Choroid plexus epithelial cell (primary cell): ENCODE measurements around the gene VPS29.
"Not testable (repeated sequence)": the region's sequence is repeated elsewhere in the genome, so short reads cannot be mapped to it uniquely, and the experiment has no call there.

Source experiments
- DNase-seq: peaks from one replicate; pipeline ENCODE4 v3.0.0-alpha.2; 2010; ENCODE audit warnings: low read depth
- H3K4me3 ChIP-seq: 2 replicates; pipeline ENCODE4 v1.5.1; 2011; ENCODE audit warnings: low read depth, mild to moderate bottlenecking, control low read depth, low read length, moderate library complexity
- TF ChIP-seq, protein P1 (sequence below): conservative IDR thresholded peaks from 2 replicates; pipeline ENCODE4 v1.5.1; 2011; ENCODE audit warnings: low read depth, mild to moderate bottlenecking, control low read depth, inconsistent platforms, low read length, moderate library complexity

Gene VPS29

DNA sequence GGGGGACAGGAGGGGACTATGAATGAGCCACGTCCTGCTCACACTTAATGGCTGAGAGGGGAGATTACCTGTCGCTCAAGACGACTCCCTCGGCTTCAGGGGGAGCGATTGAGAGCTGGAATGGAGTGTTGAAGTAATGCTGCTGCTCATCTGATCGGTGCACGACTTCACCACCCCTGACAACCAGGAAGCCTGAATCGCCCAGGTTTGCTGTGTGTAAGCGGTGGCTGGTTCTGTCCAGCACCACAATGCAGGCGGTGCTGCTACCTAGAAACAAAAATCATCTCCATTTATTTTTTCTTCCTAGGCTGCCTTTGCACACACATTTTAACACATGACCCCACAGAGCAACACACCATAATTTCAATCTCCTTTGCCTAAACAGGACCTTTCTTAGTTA, 43.9 kb upstream of the VPS29 start:
- peak; percentile 37 for DNase-seq
- TF ChIP-seq, protein P1, sequence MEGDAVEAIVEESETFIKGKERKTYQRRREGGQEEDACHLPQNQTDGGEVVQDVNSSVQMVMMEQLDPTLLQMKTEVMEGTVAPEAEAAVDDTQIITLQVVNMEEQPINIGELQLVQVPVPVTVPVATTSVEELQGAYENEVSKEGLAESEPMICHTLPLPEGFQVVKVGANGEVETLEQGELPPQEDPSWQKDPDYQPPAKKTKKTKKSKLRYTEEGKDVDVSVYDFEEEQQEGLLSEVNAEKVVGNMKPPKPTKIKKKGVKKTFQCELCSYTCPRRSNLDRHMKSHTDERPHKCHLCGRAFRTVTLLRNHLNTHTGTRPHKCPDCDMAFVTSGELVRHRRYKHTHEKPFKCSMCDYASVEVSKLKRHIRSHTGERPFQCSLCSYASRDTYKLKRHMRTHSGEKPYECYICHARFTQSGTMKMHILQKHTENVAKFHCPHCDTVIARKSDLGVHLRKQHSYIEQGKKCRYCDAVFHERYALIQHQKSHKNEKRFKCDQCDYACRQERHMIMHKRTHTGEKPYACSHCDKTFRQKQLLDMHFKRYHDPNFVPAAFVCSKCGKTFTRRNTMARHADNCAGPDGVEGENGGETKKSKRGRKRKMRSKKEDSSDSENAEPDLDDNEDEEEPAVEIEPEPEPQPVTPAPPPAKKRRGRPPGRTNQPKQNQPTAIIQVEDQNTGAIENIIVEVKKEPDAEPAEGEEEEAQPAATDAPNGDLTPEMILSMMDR, result no peak
- no peak overlapping the region for H3K4me3 ChIP-seq

DNA sequence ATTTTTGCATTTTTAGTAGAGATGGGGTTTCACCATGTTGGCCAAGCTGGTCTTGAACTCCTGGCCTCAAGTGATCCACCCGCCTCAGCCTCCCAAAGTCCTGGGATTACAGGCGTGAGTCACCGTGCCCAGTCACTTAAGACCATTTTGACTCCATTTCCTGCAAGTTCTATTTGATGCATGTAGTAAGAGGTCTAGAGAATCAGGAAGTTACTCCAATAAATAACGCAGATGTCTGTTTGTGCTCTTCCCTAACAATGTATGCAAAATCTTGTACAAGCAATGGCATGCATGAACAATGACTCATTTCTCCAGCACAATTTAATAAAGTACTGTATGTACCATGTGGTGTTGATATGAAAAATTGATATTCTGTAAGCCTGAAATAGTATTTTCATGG, 43.3 kb upstream of the VPS29 start:
- peak; percentile 90 for DNase-seq

DNA sequence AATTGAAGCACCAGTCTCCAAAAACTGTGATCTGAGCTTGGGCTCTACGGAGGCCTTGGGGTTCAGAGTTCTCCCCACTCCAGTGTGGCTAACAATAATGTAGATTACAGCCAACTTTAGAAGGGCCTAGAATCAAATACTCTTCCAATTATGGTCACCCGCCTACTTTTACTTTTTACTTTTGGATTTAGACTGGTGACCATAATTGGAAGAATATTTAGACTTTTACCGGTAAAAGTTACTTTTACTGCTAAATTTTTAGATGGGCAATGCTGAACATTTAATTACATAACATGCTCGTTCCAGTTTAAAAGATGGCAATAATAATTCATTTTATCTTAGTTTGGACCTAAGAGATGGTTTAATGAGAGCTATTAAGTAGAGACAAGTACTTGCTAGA, 42.1 kb upstream of the VPS29 start:
- TF ChIP-seq, protein P1, result no peak
- no peak overlapping the region for H3K4me3 ChIP-seq
- DNase-seq, result no peak

More for the DNA sequence above, 43.3 kb upstream of the VPS29 start:
- H3K4me3 ChIP-seq, result not testable (repeated sequence)

DNA sequence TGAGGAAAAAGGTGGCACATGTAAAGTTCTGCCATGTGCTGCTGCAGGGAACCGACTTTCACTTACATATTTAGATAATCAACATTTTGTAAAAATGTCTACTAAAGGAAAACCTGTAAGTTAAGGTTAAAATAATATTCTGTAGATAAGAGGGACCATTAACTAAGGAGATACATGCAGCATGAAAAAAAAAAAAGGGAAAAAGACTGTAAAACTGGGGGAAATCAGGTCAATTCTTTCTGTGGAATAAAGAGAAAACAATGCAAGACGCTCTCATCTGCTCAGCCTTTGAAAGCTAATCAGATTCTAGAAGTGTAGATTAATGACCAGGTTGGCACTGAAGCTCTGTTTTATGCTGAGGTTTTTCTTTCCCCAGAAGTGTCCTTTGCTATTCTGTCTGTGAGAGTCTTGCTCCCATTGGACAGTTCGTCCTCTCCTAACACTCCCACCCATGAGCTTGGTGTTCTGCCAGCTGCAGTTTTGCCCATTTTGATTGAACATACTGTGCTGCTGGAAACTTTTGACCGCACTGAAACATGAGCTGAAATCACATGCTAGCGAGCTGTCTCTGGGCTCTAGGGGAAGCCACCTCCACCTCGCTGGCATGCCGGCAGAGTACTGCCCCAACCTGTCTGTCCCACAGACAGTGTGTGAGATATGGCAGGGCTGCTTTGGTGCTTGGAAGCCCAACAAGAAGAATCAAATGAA, 41.5 kb upstream of the VPS29 start:
- no peak overlapping the region for H3K4me3 ChIP-seq
- TF ChIP-seq, protein P1, result no peak
- peak; percentile 97 for DNase-seq

DNA sequence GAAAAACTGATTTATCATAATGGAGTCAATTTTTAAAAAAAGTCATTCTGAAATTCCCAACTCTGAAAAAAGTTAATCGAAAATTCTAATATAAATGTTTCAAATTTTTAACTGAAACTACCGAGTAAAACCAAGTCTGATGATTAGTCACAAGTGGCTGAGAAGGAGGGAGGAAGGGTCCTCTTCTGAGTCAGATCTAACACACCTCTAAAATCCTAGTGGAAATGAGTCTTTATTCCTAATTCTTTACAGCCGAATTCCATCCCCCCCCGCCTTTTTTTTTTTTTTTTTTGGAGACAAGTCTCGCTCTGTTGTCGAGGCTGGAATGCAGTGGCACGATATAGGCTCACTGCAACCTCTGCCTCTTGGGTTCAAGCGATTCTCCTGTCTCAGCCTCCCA, 38.1 kb upstream of the VPS29 start:
- TF ChIP-seq, protein P1, result no peak
- H3K4me3 ChIP-seq, result no peak overlapping the region
- no peak for DNase-seq

DNA sequence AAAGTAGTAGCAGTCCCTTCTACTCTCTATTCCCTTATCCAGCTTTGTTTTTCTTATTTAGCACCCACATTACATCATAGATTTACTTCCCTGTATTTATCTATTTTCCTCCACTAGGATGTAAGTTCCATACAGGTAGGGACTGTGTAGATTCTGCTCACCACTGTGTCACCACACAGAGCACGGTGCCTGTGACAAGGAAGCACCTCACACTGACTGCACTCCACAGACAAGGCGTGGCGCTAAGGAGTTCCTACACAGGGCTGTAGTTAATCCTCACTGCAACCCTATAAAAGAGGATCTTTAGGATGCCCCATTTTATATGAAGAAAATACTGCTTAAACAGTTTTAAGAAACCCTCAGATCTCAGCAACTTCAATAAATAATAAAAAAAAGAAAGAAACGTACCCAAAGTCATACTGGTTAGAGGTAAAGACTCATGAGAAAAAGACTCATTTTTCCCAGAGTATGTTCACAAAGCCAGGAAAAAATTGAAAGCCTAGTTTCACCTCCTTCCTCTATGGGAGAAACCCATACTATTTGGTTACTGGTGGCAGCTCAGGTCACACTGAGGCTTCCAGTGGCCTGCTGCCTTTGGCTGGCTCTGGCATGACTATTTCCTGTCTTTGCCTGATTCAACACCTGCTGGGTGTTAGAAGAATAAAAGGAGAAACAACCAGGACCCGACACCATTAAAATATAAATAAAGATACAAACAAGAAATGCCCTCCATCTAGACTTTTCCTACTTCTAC, 37.1 kb upstream of the VPS29 start:
- DNase-seq, result no peak
- no peak overlapping the region for H3K4me3 ChIP-seq
- TF ChIP-seq, protein P1, result no peak

DNA sequence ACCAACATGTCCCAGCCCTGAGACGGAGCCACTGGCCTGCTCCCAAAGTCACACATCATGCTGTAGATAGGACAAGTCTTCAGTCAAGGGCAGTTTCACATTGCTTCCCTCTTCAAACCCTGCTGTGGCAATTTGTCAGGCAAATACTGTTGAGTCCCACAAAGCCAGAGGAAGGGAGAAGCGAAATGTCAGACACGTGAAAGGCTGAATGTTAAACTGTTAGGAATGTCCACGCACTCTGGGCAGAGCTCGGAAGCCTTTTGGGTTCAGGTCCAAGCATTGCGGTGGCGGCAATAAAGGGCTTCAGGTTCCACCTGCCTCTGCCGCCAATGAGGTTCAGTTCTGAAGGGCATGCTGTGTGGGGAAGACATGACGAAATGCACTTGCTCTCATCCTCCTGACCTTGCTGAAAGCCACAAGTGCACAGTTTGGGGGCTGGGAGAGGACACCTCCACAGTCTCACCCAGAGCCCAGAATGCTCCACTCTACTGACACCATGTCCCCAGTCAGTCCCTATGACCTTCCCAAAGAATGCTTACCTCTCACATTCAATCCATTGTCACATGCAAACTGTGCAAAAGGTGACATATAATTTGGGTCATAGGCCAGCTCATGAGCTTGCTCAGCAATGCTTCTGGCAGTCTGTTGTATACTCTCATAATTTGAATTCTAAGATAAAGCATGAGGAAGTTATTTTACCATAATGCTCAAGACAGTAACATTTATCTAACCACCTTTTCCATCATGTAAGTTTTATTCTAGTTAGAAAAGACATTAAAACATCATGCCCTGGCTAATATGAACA, 35.9 kb upstream of the VPS29 start:
- TF ChIP-seq, protein P1, result no peak
- no peak for DNase-seq
- H3K4me3 ChIP-seq, result no peak overlapping the region
